ENCODE data around the gene SUPT5H. TPM values are rescaled to one million over a fixed set of nuclear protein-coding genes. Genes with fewer than 3 reads are reported as not detected.

Gene SUPT5H
- total and polyA plus RNA-seq, 2 of the 13 experiments (the other 11 are each of a cell fraction or from before 2014, with no cell fraction given) = 48.2 to 51.7 TPM

- peak; percentile 35; the same call in 1 of the 2 replicates for TF ChIP-seq AKAP8 (CRISPR knock-in tag; IDR thresholded peaks at IDR 0.05)
- peak; percentile 7 to 47; a peak in 2 of 4 replicates for TF ChIP-seq MAFK (conservative IDR thresholded peaks at IDR 0.05 in 1 of 2, IDR thresholded peaks at IDR 0.05 in 1 of 2; ENCODE audit: low read length in 2 of 2)
- TF ChIP-seq CREM (IDR thresholded peaks at IDR 0.05) = peak; percentile 51; the same call in 1 of the 2 replicates
- TF ChIP-seq CREM (CRISPR knock-in tag; IDR thresholded peaks at IDR 0.05) = no peak
- peak; percentile 35; the same call in 1 of the 2 replicates for TF ChIP-seq SAP130 (CRISPR knock-in tag; IDR thresholded peaks at IDR 0.05; ENCODE audit: low read depth)
- no peak for TF ChIP-seq ZNF44 (CRISPR knock-in tag; IDR thresholded peaks at IDR 0.05)
- TF ChIP-seq SSRP1 (CRISPR knock-in tag; IDR thresholded peaks at IDR 0.05) = peak; percentile 90
- 0 out of 2 replicates have a peak, but pooled peaks have one; percentile 34 for TF ChIP-seq ATF7-NPFF (CRISPR knock-in tag; IDR thresholded peaks at IDR 0.05; ENCODE audit: low read depth)
- peak; percentile 80 for TF ChIP-seq CREB1 (IDR thresholded peaks at IDR 0.05)
- TF ChIP-seq CREB1 (CRISPR knock-in tag; IDR thresholded peaks at IDR 0.05) = peak; percentile 59; the same call in 1 of the 2 replicates
- TF ChIP-seq ZNF232 (CRISPR knock-in tag; IDR thresholded peaks at IDR 0.05; ENCODE audit: borderline replicate concordance) = no peak
- peak; percentile 6 to 48; a peak in 3 of 4 replicates for TF ChIP-seq POLR2A (IDR thresholded peaks at IDR 0.05; ENCODE audit: insufficient read depth in 1 of 2, low read depth in 2 of 2, low read length in 2 of 2)
- 0 out of 2 replicates have a peak, but pooled peaks have one; percentile 5 for TF ChIP-seq RARA (CRISPR knock-in tag; IDR thresholded peaks at IDR 0.05)
- TF ChIP-seq FOSL2 (CRISPR knock-in tag; IDR thresholded peaks at IDR 0.05) = peak; percentile 88
Measured at GRCh38 chr19:39430675-39431593, 14.4 kb upstream of the SUPT5H start (continued).

GRCh38 chr19:39432677-39433025 is 12.7 kb upstream of the SUPT5H start:
- Histone ChIP-seq H3K4me3 (replicated peaks in 1 of 3; ENCODE audit: insufficient read depth in 1 of 3, low read depth in 2 of 3, low read length in 3 of 3) (no peak overlapping the region), H3K36me3 (replicated peaks in 1 of 2; ENCODE audit: control insufficient read depth in 1 of 2, insufficient read depth in 2 of 2, low read length in 2 of 2) (peaks cover 11 to 26% of the 10 kb centered on the region in 2 experiments), H3K79me2 (ENCODE audit: insufficient read depth, low read length) (peaks cover 24% of the 10 kb centered on the region), H3K27me3 (ENCODE audit: control insufficient read depth in 1 of 2, insufficient read depth in 2 of 2, low read length in 2 of 2) (no peaks in the 10 kb centered on the region; a peak in 1 of 5 replicates), H3K9ac (ENCODE audit: insufficient read depth, low read depth, low read length) (no peak overlapping the region), H3K4me1 (ENCODE audit: insufficient read depth, low read length) (peaks cover 76% of the 10 kb centered on the region), H3K27ac (ENCODE audit: extremely low read length, insufficient read depth, low read length) (no peak overlapping the region), H3K9me3 (ENCODE audit: low read length) (no peaks in the 10 kb centered on the region), H2AFZ (ENCODE audit: low read length) (no peak overlapping the region), H4K20me1 (ENCODE audit: insufficient read depth, low read length) (peaks cover 29% of the 10 kb centered on the region), H3K4me2 (ENCODE audit: low read depth, low read length) (no peak overlapping the region)
- WGBS (ENCODE audit: low lambda C conversion rate) = 96% methylated on average over 8 of the region's 8 CpGs
- intact Hi-C loops (cut with micrococcal nuclease; ENCODE audit: unreplicated experiment) = no loop called here
- BruUV-seq (replicated peaks) = no TSS peak
- TF ChIP-seq HIVEP1 (CRISPR knock-in tag; IDR thresholded peaks at IDR 0.05) (no peak), RAD21 (CRISPR knock-in tag; IDR thresholded peaks at IDR 0.05) (no peak), POLR2A (IDR thresholded peaks at IDR 0.05; ENCODE audit: insufficient read depth in 1 of 2, low read depth in 2 of 2, low read length in 2 of 2) (peak in 1 of 2 experiments; percentile 21; a peak in 1 of 4 replicates), POLR2AphosphoS5 (IDR thresholded peaks at IDR 0.05; ENCODE audit: low read depth, low read length) (0 out of 2 replicates have a peak, but pooled peaks have one; percentile 11)
- ChIA-PET POLR2A (interaction anchor here (0.9 to 2.4 kb wide), 7 partner anchors 13 to 41 kb away, joined by 3 to 12 read pairs (median 6); partner anchors contain the start of genes MED29, PLEKHG2 and SUPT5H), CTCF (ENCODE audit: low intra/inter-chr PET ratio, low total read pairs) (no interaction called here)
- DNase-seq (ENCODE audit: low spot score) (no peak), ATAC-seq (no peak), FAIRE-seq (no peak)
- in situ Hi-C loops (cut with HindIII; ENCODE audit: extremely low pct_ligation_motif_present, low pct_unique_long_range_greater_than_20kb) = no loop called here
